Smooth muscle cell (in vitro differentiated cells): ENCODE results near the gene LTBP1. TPM values are rescaled to one million over a fixed set of nuclear protein-coding genes. Genes with fewer than 3 reads are reported as not detected.
A peak's percentile ranks its signal among the peaks of the same experiment; 100 is the strongest.

Experiments used
- DNase-seq: peaks from one replicate; lab custom pipeline; 2025; ENCODE audit not compliant: unreplicated experiment; lab: John Stamatoyannopoulos, UW
- H2AFZ ChIP-seq: fragments of 200-600 bp; sonication (generic); 2 replicates; pipeline ENCODE4 v1.6.0; 2016; ENCODE audit warnings: antibody characterized with exemption, low read depth, mild to moderate bottlenecking
- H3F3A ChIP-seq: fragments of 200-600 bp; sonication (generic); 2 replicates; pipeline ENCODE4 v1.6.0; 2017; ENCODE audit warnings: antibody characterized with exemption, low read depth
- H3K27ac ChIP-seq: fragments of 200-600 bp; sonication (generic); 2 replicates; pipeline ENCODE4 v1.5.1; 2016; ENCODE audit warnings: low read depth, mild to moderate bottlenecking
- H3K27me3 ChIP-seq: fragments of 200-600 bp; sonication (generic); 2 replicates; pipeline ENCODE4 v1.6.1; 2016; ENCODE audit warnings: low read depth, mild to moderate bottlenecking
- H3K36me3 ChIP-seq: fragments of 200-600 bp; sonication (generic); 2 replicates; pipeline ENCODE4 v1.5.1; 2016; ENCODE audit warnings: low read depth
- H3K4me1 ChIP-seq: fragments of 200-600 bp; sonication (generic); 2 replicates; pipeline ENCODE4 v1.5.1; 2016; ENCODE audit warnings: low read depth
- H3K4me2 ChIP-seq: fragments of 200-600 bp; sonication (generic); 2 replicates; pipeline ENCODE4 v1.6.0; 2016; ENCODE audit warnings: mild to moderate bottlenecking
- H3K4me3 ChIP-seq: fragments of 200-600 bp; sonication (generic); 2 replicates; pipeline ENCODE4 v1.5.1; 2016; ENCODE audit warnings: mild to moderate bottlenecking
- H3K79me2 ChIP-seq: fragments of 200-600 bp; sonication (generic); 2 replicates; pipeline ENCODE4 v1.6.0; 2016; ENCODE audit warnings: low read depth, mild to moderate bottlenecking
- H3K9ac ChIP-seq: fragments of 200-600 bp; sonication (generic); 2 replicates; pipeline ENCODE4 v1.6.0; 2016; ENCODE audit warnings: low read depth
- H3K9me3 ChIP-seq: fragments of 200-600 bp; sonication (generic); replicated peaks from 2 replicates; pipeline ENCODE4 v1.5.1; 2016; ENCODE audit warnings: low read depth
- H4K20me1 ChIP-seq: fragments of 200-600 bp; sonication (generic); 2 replicates; pipeline ENCODE4 v1.6.0; 2016; ENCODE audit warnings: low read depth
- CTCF ChIP-seq: fragments of 200-600 bp; sonication (generic); IDR thresholded peaks from 2 replicates; pipeline ENCODE4 v1.5.1; 2017; ENCODE audit warnings: borderline replicate concordance, mild to moderate bottlenecking, antibody characterized with exemption; ENCODE audit not compliant: insufficient read depth, poor library complexity, severe bottlenecking
- WGBS: methylation state at CpG from one replicate; pipeline ENCODE4 v1.1.7; 2016; ENCODE audit warnings: low lambda C conversion rate; 5-methylcytosine and 5-hydroxymethylcytosine counted together
- polyA plus RNA-seq: library from polyadenylated mRNA; unstranded; fragments of >200 nt; fragmentation: Nextera tagmentation; extraction: Ambion mirVana; gene quantifications from 2 replicates; pipeline ENCODE4 v1.2.1, GENCODE V29; 2016
- total RNA-seq: library from RNA; depleted of rRNA; stranded (reverse); fragments of >200 nt; gene quantifications from 2 replicates; pipeline ENCODE4 v1.2.3, GENCODE V29; 2014

Gene LTBP1
- total and polyA plus RNA-seq, 2 experiments from 2014 or later = 146 to 250 TPM

DNA sequence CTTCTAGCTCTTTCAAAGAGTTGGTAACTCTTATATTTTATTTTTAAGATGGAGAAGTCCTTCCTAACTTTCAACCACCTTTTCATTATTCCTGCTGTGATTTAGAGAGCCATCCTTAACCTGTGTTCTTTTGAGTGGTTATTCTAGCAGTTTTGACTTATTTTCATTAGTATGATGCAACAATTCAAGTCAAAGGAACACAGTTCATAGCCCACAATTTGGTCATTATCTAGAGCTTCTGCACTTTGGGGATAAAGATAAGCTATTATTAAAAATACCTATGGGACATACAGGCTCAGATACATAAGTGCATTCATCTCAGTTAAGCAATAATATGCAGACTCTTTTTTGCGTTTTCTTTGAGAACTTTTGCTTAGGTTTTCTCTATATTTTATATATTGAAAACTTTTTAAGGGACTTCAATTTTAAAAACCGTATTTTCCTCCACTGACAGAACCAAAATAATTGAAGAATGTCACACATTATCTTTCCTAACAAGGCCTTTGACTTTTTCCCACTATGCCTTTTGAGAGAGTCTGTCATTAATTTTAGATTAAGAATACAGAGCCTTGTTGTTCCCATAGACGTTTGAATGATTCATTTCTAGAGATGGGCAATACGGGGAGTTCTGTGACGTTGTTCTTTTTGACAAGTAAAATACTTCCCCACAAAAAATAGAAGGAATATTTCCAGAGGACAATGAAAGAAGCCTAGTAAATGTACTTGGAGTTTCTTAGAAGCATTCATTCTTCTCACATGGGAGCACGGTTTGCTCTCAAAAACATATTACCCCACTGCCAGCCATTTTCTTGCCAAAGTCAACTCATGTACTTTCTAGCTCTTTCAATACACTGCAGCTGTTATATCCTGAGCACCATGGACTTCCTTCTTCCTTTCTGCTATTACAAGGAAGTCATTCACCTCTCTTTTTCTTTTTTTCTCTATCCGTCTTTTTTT is 486.8 kb downstream of the LTBP1 start:
- H3K27ac ChIP-seq = no peak overlapping the region

DNA sequence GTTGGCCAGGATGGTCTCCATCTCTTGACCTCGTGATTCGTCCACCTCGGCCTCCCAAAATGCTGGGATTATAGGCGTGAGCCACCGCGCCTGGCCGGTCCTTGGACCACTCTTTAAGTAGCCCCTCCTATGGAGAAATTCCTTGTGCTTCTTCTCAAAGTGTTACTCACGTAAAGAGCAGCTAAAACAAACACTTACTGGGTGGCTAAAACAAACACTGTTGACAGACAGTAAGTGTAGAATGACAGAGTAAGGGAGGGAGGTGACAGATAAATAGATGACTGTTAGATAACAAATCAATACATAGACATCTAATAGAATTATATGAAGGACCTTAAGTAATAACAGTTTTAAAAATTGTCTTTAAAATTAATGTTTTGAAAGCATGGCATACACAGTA is 488.8 kb downstream of the LTBP1 start:
- no peak for DNase-seq
- H3K4me2 ChIP-seq = no peak overlapping the region

More for the DNA sequence above, 486.8 kb downstream of the LTBP1 start:
- no peaks in the 10 kb centered on the region for H3K79me2 ChIP-seq
- peak overlapping the region; percentile 15 for H2AFZ ChIP-seq
- no peaks in the 10 kb centered on the region for H3K36me3 ChIP-seq
- H3F3A ChIP-seq = no peaks in the 10 kb centered on the region
- H3K27me3 ChIP-seq = no peaks in the 10 kb centered on the region
- no peak for DNase-seq
- no peak overlapping the region for H3K4me2 ChIP-seq
- H3K9me3 ChIP-seq = no peaks in the 10 kb centered on the region
- TF ChIP-seq CTCF = no peak
- H3K4me3 ChIP-seq = no peak overlapping the region
- no peak overlapping the region for H3K9ac ChIP-seq
- H4K20me1 ChIP-seq = no peaks in the 10 kb centered on the region
- peaks cover 8% of the 10 kb centered on the region for H3K4me1 ChIP-seq
- 88% methylated on average over 7 of the region's 7 CpGs for WGBS

GRCh38 chr2:33436083-33436482 is 489.3 kb downstream of the LTBP1 start:
- Histone ChIP-seq H3K4me2 (peak overlapping the region; percentile 24), H3K9ac (no peak overlapping the region), H3K4me1 (peaks cover 8% of the 10 kb centered on the region), H3K27ac (peak overlapping the region; percentile 82), H3F3A (no peaks in the 10 kb centered on the region), H3K4me3 (no peak overlapping the region), H3K27me3 (no peaks in the 10 kb centered on the region), H3K9me3 (no peaks in the 10 kb centered on the region), H3K79me2 (no peaks in the 10 kb centered on the region), H4K20me1 (no peaks in the 10 kb centered on the region), H3K36me3 (no peaks in the 10 kb centered on the region), H2AFZ (peak overlapping the region; percentile 38)
- no peak for TF ChIP-seq CTCF
- WGBS = 57% methylated on average over 1 of the region's 1 CpG
- no peak for DNase-seq

More for the DNA sequence above, 488.8 kb downstream of the LTBP1 start:
- TF ChIP-seq CTCF = no peak
- H3K79me2 ChIP-seq = no peaks in the 10 kb centered on the region
- H3K27ac ChIP-seq = no peak overlapping the region
- H4K20me1 ChIP-seq = no peaks in the 10 kb centered on the region
- H3F3A ChIP-seq = no peaks in the 10 kb centered on the region
- no peaks in the 10 kb centered on the region for H3K27me3 ChIP-seq
- H3K4me3 ChIP-seq = no peak overlapping the region
- peaks cover 8% of the 10 kb centered on the region for H3K4me1 ChIP-seq
- H3K36me3 ChIP-seq = no peaks in the 10 kb centered on the region
- H3K9ac ChIP-seq = no peak overlapping the region
- H3K9me3 ChIP-seq = no peaks in the 10 kb centered on the region
- 89% methylated on average over 8 of the region's 8 CpGs for WGBS
- no peak overlapping the region for H2AFZ ChIP-seq

- H3K27ac ChIP-seq = peak overlapping the region; percentile 82
- no peaks in the 10 kb centered on the region for H3F3A ChIP-seq
- no peak overlapping the region for H3K4me3 ChIP-seq
- H2AFZ ChIP-seq = no peak overlapping the region
- H3K36me3 ChIP-seq = no peaks in the 10 kb centered on the region
- H3K27me3 ChIP-seq = no peaks in the 10 kb centered on the region
- H3K9ac ChIP-seq = no peak overlapping the region
- no peaks in the 10 kb centered on the region for H4K20me1 ChIP-seq
- 22% methylated on average over 4 of the region's 4 CpGs for WGBS
- no peak for DNase-seq
- no peaks in the 10 kb centered on the region for H3K79me2 ChIP-seq
- H3K4me1 ChIP-seq = peaks cover 8% of the 10 kb centered on the region
- no peak for TF ChIP-seq CTCF
- H3K9me3 ChIP-seq = no peaks in the 10 kb centered on the region
- H3K4me2 ChIP-seq = peak overlapping the region; percentile 64
These were observed 490.5 kb downstream of the LTBP1 start for GRCh38 chr2:33437297-33437696.
